Stimulated activated CD4-positive, alpha-beta T cell treated with anti-CD3 and anti-CD28 coated beads, Interleukin-12 subunit alpha, Interleukin-12 subunit beta, amount 100 ng/mL, for 48 hours (primary cell): Measurements from ENCODE around the gene HEMK1.

Source experiments
- DNase-seq, 3 donors: peaks; one replicate each; pipeline ENCODE4 v3.0.0-alpha.2; 2020; ENCODE audit warnings: low read depth in 2 of 3, low spot score in 1 of 3

The HEMK1 gene

DNA sequence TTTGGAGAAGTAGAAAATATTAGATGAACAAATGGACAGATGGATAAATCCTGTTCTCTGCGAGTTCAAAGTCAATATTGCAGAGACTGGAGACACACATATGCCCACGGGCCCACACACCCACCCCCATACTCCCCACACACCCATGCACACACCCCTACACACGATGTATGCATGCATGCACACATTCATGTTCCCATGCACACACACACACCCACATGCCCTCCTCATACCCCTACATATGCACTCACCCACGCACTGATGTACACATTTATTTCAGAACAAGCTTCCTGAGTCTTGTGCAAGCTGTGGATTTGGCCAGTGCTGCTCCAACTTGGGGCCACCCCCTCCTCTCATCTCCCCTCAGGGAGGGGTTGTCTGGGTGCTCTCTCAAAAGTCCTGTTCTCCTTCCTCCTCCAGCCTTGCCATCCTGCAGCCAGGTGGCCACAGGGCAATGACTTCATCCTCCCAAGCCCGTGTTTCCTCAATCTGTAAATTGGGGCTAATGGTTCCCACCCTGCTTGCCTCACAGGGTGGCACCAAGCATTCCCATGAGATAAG is 64.0 kb downstream of the HEMK1 start:
- DNase-seq = no peak

GRCh38 chr3:50635066-50635465 is 65.7 kb downstream of the HEMK1 start:
- DNase-seq = no peak

DNA sequence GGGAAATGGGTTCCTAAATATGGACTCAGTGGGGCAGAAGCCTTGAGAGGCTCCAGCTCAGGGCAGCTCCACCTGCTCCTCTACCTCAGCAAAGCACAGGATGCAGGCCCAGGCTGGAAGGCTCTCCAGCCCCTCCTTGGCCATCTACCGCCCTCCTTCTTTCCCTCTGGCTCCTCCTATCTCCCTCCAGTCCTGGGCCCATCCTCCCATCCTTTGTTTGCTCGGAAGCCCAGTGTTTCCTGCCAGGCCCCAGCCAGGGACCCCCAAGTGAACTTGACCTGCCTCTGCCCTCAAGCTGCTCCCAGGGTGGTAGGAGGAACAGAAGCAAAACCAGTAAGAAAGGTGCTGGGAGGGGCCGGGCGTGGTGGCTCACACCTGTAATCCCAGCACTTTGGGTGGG is 67.7 kb downstream of the HEMK1 start:
- DNase-seq = no peak

GRCh38 chr3:50637945-50638344 is 68.6 kb downstream of the HEMK1 start:
- DNase-seq = no peak

DNA sequence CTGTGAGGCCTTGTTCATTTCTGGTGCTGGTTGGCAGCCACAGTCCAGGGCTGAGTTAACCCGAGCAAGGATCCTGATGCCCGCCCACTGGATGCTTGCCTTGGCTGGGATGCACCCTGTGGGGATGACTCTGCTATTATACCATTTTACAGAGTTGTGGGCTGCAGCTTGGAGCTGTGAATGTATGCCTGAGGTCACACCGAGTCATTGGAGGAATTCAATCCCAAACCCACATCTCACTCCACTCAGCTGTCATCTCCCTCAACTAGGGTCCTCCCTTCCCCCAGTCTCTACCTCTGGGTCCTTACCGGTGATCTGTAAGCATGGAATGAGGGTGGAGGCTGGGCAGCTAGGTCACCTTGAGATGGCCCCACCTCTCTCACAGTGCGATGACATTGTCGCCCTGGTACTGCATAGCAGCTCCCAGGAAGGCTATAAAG is 69.8 kb downstream of the HEMK1 start:
- no peak for DNase-seq

- no peak for DNase-seq
Measured at GRCh38 chr3:50642382-50642781, 73.1 kb downstream of the HEMK1 start.

DNA sequence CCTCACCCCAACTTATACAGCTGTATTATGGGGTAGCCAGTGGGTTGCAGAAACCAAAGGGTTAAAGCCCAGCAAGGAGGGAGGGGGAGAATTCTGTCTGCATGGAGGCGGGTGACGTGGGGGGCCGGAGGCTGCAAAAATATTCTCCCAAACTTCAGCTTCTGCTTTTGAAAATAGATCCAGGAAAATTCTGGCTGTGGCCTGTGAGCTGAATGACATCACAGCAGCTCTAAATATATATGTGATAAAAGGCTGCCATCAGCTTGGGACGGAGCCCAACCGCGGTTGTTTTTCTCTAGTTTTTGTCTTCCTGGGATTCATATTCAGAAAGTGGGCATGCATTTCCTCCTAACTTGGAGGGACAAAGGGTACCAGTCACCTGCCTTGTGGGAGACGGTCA is 75.2 kb downstream of the HEMK1 start:
- DNase-seq = no peak

DNA sequence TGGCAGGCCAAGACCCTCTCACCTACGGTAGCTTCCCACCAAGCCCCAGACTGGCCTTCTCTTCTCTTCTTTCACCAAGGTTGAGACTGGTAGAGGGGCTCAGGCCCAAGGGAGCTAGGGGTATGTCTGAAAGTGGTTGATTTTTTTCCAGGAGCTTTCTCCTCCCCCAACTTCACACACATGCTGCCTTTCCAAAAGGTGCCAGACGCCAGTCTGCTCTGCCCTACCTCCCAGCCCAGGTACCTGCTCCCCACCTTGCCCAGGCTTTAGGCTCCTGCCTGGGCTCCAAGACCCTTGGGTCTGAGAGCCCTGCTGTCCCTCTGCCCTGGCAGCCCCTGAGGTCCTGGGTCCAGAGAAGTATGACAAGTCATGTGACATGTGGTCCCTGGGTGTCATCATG is 76.1 kb downstream of the HEMK1 start:
- DNase-seq = no peak
